WTC11 (cell line): ENCODE data around the gene MEGF9.

Experiments
- CREB1 ChIP-seq: sonication (generic); formaldehyde crosslinking; IDR thresholded peaks from 2 replicates; pipeline ENCODE4 v1.8.0; 2023; ENCODE audit warnings: mild to moderate bottlenecking, missing genetic modification reagents
- ELF4 ChIP-seq: sonication (generic); formaldehyde crosslinking; IDR thresholded peaks from 2 replicates; pipeline ENCODE4 v1.8.1; 2022; ENCODE audit warnings: low read depth, mild to moderate bottlenecking, moderate library complexity, missing genetic modification reagents
- ETV6 ChIP-seq: sonication (generic); formaldehyde crosslinking; IDR thresholded peaks from 2 replicates; pipeline ENCODE4 v1.8.1; 2022; ENCODE audit warnings: mild to moderate bottlenecking, missing genetic modification reagents
- FOXJ3 ChIP-seq: sonication (generic); formaldehyde crosslinking; IDR thresholded peaks from 2 replicates; pipeline ENCODE4 v1.9.0; 2021; ENCODE audit warnings: missing genetic modification reagents, mild to moderate bottlenecking, borderline replicate concordance
- NR3C1 ChIP-seq: sonication (generic); formaldehyde crosslinking; conservative IDR thresholded peaks from 2 replicates; pipeline ENCODE4 v1.8.1; 2023; ENCODE audit warnings: low read depth, mild to moderate bottlenecking, missing genetic modification reagents
- TEAD4 ChIP-seq: sonication (generic); formaldehyde crosslinking; IDR thresholded peaks from 2 replicates; pipeline ENCODE4 v1.8.0; 2022; ENCODE audit warnings: mild to moderate bottlenecking, missing genetic modification reagents
- TF ChIP-seq, protein P1 (sequence below): fragments of 200-600 bp; IDR thresholded peaks from 2 replicates; pipeline ENCODE4 v1.8.0; 2022; ENCODE audit warnings: antibody characterized with exemption
- TF ChIP-seq, protein P2 (sequence below): sonication (generic); formaldehyde crosslinking; IDR thresholded peaks from 2 replicates; pipeline ENCODE4 v1.8.1; 2023; ENCODE audit warnings: mild to moderate bottlenecking, moderate library complexity, missing genetic modification reagents
- TF ChIP-seq, protein P3 (sequence below): sonication (generic); formaldehyde crosslinking; IDR thresholded peaks from 2 replicates; pipeline ENCODE4 v1.8.1; 2023; ENCODE audit warnings: mild to moderate bottlenecking, missing genetic modification reagents
- TF ChIP-seq, protein P4 (sequence below): sonication (generic); formaldehyde crosslinking; IDR thresholded peaks from 2 replicates; pipeline ENCODE4 v1.8.1; 2023; ENCODE audit warnings: mild to moderate bottlenecking, missing genetic modification reagents, moderate library complexity
- TF ChIP-seq, protein P5 (sequence below): sonication (generic); formaldehyde crosslinking; conservative IDR thresholded peaks from 2 replicates; pipeline ENCODE4 v1.8.1; 2022; ENCODE audit warnings: mild to moderate bottlenecking, missing genetic modification reagents
- TF ChIP-seq, protein P6 (sequence below): sonication (generic); formaldehyde crosslinking; IDR thresholded peaks from 2 replicates; pipeline ENCODE4 v1.8.0; 2022; ENCODE audit warnings: mild to moderate bottlenecking, missing genetic modification reagents

DNA sequence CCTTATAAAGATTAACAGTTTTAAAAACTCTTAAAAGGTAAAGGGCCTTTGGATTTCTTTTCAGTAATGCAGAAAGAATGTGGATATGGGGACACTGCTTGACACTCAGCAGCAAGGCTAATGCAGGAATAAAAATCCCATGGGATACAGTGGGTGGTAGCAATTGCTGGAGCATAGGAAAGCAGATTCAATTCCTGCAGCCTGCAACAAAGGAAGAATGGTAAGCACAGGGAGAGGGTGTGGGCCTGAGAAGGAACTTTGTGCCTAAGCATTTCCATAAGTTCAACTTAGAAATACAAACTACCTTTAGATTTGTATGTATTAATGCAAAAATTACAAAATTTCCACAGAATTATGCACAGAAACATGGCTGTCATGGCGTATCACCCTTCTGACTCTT, 68.5 kb downstream of the MEGF9 start:
- TF ChIP-seq, protein P1, sequence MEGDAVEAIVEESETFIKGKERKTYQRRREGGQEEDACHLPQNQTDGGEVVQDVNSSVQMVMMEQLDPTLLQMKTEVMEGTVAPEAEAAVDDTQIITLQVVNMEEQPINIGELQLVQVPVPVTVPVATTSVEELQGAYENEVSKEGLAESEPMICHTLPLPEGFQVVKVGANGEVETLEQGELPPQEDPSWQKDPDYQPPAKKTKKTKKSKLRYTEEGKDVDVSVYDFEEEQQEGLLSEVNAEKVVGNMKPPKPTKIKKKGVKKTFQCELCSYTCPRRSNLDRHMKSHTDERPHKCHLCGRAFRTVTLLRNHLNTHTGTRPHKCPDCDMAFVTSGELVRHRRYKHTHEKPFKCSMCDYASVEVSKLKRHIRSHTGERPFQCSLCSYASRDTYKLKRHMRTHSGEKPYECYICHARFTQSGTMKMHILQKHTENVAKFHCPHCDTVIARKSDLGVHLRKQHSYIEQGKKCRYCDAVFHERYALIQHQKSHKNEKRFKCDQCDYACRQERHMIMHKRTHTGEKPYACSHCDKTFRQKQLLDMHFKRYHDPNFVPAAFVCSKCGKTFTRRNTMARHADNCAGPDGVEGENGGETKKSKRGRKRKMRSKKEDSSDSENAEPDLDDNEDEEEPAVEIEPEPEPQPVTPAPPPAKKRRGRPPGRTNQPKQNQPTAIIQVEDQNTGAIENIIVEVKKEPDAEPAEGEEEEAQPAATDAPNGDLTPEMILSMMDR: no peak
- no peak for TF ChIP-seq CREB1 (CRISPR knock-in tag)
- TF ChIP-seq ETV6 (CRISPR knock-in tag): no peak
- TF ChIP-seq, protein P2, sequence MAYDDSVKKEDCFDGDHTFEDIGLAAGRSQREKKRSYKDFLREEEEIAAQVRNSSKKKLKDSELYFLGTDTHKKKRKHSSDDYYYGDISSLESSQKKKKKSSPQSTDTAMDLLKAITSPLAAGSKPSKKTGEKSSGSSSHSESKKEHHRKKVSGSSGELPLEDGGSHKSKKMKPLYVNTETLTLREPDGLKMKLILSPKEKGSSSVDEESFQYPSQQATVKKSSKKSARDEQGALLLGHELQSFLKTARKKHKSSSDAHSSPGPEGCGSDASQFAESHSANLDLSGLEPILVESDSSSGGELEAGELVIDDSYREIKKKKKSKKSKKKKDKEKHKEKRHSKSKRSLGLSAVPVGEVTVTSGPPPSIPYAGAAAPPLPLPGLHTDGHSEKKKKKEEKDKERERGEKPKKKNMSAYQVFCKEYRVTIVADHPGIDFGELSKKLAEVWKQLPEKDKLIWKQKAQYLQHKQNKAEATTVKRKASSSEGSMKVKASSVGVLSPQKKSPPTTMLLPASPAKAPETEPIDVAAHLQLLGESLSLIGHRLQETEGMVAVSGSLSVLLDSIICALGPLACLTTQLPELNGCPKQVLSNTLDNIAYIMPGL (CRISPR knock-in tag): no peak
- TF ChIP-seq, protein P3, sequence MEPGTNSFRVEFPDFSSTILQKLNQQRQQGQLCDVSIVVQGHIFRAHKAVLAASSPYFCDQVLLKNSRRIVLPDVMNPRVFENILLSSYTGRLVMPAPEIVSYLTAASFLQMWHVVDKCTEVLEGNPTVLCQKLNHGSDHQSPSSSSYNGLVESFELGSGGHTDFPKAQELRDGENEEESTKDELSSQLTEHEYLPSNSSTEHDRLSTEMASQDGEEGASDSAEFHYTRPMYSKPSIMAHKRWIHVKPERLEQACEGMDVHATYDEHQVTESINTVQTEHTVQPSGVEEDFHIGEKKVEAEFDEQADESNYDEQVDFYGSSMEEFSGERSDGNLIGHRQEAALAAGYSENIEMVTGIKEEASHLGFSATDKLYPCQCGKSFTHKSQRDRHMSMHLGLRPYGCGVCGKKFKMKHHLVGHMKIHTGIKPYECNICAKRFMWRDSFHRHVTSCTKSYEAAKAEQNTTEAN (CRISPR knock-in tag): no peak
- TF ChIP-seq NR3C1: no peak
- no peak for TF ChIP-seq FOXJ3 (CRISPR knock-in tag)
- TF ChIP-seq, protein P4, sequence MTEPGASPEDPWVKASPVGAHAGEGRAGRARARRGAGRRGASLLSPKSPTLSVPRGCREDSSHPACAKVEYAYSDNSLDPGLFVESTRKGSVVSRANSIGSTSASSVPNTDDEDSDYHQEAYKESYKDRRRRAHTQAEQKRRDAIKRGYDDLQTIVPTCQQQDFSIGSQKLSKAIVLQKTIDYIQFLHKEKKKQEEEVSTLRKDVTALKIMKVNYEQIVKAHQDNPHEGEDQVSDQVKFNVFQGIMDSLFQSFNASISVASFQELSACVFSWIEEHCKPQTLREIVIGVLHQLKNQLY (CRISPR knock-in tag): no peak
- TF ChIP-seq TEAD4: no peak
- no peak for TF ChIP-seq ELF4
- TF ChIP-seq, protein P5, sequence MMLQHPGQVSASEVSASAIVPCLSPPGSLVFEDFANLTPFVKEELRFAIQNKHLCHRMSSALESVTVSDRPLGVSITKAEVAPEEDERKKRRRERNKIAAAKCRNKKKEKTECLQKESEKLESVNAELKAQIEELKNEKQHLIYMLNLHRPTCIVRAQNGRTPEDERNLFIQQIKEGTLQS (CRISPR knock-in tag): no peak
- TF ChIP-seq, protein P6, sequence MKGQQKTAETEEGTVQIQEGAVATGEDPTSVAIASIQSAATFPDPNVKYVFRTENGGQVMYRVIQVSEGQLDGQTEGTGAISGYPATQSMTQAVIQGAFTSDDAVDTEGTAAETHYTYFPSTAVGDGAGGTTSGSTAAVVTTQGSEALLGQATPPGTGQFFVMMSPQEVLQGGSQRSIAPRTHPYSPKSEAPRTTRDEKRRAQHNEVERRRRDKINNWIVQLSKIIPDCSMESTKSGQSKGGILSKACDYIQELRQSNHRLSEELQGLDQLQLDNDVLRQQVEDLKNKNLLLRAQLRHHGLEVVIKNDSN (CRISPR knock-in tag): no peak
